KOPT-K1 (cell line): Measurements from ENCODE around the gene TMED6.

Experiments used
- H3K27ac ChIP-seq: fragments of 200-600 bp; sonication (generic); 2 replicates; pipeline ENCODE4 v1.5.1; 2016; ENCODE audit warnings: antibody characterized with exemption, mild to moderate bottlenecking, low read depth, low read length; ENCODE audit not compliant: poor library complexity, severe bottlenecking
- H3K36me3 ChIP-seq: fragments of 200-600 bp; sonication (generic); 2 replicates; pipeline ENCODE4 v1.5.1; 2017; ENCODE audit warnings: antibody characterized with exemption, mild to moderate bottlenecking, low read length, moderate library complexity; ENCODE audit not compliant: insufficient read depth
- H3K9me3 ChIP-seq: fragments of 200-600 bp; sonication (generic); 2 replicates; pipeline ENCODE4 v1.5.1; 2017; ENCODE audit warnings: antibody characterized with exemption, low read length, mild to moderate bottlenecking; ENCODE audit not compliant: insufficient read depth, poor library complexity, severe bottlenecking

TMED6 gene

DNA sequence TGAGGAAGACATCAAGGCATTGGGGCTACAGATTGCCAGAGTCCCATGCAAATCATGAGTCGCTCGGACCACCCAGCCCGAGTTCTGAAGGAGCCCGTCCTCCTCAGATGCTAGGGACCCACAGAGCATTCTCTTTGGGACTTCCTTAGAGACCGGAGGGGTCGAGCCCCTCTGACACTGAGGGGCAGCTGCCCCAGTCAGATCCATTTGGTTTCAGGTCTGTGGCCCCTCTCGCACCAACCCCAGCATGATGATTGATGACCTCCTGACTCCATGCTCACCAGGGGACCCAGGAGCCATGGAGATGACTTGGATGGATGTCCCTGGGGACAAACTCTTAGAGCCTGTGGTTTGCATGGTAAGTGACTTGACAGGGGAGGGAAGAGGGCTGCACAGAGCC is 29.2 kb downstream of the TMED6 start:
- Histone ChIP-seq H3K9me3 (no peaks in the 10 kb centered on the region), H3K36me3 (peaks cover 100% of the 10 kb centered on the region), H3K27ac (no peak overlapping the region)

DNA sequence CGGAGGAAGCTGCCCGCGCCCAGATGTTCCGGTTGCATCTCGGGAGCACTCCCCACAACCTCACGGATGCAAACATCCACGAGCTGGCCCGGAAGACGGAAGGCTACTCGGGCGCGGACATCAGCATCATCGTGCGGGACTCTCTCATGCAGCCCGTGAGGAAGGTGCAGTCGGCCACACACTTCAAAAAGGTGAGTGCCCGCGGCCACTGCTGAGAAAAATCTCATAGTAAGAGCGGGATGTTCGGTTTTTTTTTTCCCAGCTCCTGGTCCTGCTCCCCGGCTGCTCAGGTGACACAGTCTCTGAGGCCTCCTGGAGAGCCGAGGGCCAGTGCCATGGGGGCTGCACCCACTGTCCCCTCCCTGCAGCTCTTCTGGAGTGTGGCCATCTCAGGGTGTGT is 30.5 kb downstream of the TMED6 start:
- H3K36me3 ChIP-seq = peaks cover 100% of the 10 kb centered on the region
- H3K27ac ChIP-seq = no peak overlapping the region
- H3K9me3 ChIP-seq = no peaks in the 10 kb centered on the region

- peaks cover 100% of the 10 kb centered on the region for H3K36me3 ChIP-seq
- no peak overlapping the region for H3K27ac ChIP-seq
These were observed 30.9 kb downstream of the TMED6 start for GRCh38 chr16:69320740-69321073.

DNA sequence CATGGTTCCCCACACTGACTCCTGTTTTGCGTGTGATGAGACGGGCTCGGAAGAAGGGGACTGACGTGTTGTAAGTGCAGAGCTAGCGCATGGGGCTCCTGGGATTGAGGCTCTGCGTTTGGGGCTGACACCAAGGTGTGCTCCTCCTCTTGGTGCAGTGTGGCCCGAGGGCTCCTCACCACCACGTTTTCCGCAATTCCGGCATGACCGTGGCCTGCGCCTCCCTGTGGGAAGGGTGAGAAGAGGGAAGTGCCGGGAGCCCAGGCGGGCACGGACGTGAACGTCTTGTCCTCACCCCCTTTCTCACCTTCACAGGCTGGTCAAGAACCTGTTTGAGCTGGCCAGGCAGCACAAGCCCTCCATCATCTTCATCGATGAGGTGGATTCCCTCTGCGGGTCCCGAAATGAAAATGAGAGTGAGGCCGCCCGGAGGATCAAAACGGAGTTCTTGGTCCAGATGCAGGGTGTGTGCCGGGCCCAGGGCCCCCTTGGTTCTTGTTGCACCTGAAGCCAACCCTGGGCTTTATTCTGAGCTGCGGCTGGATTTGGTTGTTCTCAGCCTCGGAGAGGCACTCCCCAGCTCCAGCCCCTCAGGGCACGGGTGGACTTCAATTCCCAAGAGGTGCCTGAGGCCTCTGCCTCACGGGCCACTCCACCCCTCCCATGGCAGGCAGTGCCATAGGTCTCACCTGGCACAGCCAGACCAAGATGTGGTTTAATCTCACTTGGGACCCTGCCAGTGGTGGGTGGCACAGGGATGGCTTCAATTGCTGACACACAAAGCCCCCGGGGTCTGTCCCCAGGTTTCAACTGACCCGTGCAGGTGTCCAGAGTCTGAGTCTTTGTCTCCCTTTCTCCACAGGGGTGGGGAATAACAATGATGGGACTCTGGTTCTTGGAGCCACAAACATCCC is 31.5 kb downstream of the TMED6 start:
- Histone ChIP-seq H3K27ac (no peak overlapping the region), H3K36me3 (peaks cover 100% of the 10 kb centered on the region), H3K9me3 (no peaks in the 10 kb centered on the region)

More at GRCh38 chr16:69320740-69321073, 30.9 kb downstream of the TMED6 start:
- H3K9me3 ChIP-seq = no peaks in the 10 kb centered on the region

GRCh38 chr16:69319381-69319780 is 32.2 kb downstream of the TMED6 start:
- peaks cover 100% of the 10 kb centered on the region for H3K36me3 ChIP-seq
- H3K27ac ChIP-seq = no peak overlapping the region
- H3K9me3 ChIP-seq = no peaks in the 10 kb centered on the region

DNA sequence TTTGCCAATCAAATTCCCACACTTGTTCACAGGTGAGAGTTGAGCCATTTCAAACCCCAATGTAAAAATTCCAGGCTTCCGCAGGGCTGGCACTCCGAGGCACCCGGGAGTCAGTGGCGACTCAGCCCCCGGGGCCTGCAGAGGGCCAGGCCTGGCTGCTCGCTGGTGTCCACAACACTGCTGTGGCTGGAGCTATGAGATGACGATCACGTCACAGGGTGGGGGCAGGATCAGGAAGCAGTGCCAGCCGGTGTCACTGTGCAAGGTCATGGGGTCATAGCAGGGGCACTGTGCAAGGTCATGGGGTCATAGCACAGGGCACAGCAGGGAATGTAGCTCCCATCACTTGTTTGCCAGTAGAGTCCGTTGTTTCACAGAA is 32.7 kb downstream of the TMED6 start:
- no peaks in the 10 kb centered on the region for H3K9me3 ChIP-seq
- H3K27ac ChIP-seq = no peak overlapping the region
- peaks cover 100% of the 10 kb centered on the region for H3K36me3 ChIP-seq

DNA sequence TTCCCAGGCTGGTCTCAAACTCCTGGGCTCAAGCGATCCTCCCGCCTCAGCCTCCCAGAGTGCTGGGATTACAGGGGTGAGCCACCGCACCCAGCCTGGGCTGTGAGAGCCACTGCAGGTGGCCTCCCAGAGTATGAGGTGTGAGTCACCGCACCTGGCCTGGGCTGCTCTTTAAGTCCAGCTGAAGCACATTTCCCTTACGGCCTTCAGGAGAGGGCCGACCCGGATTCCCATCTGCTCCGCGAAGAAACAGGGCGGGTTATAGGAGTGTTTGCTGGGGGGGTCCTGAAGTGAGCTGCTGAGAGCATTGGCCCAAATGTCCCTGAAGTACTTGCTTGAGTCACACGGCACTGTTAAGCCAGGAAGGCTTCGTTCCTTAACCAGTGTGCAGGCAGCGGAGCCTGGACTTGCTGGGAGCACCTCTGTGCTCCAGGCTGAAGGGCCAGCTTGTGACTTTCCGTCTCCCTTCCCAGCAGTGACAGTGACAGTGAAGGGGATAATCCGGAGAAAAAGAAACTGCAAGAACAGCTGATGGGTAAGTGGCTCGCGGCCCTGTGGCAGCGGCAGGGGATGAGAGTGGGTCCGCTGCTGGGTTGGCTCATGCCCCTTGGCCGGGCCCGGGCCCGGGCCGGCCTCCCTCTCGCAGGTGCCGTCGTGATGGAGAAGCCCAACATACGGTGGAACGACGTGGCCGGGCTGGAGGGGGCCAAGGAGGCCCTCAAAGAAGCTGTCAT is 33.2 kb downstream of the TMED6 start:
- Histone ChIP-seq H3K9me3 (no peaks in the 10 kb centered on the region), H3K36me3 (peaks cover 100% of the 10 kb centered on the region), H3K27ac (no peak overlapping the region)

GRCh38 chr16:69316595-69317034 is 35.0 kb downstream of the TMED6 start:
- Histone ChIP-seq H3K9me3 (no peaks in the 10 kb centered on the region), H3K36me3 (peaks cover 87% of the 10 kb centered on the region), H3K27ac (no peak overlapping the region)

GRCh38 chr16:69315486-69316311 is 35.9 kb downstream of the TMED6 start:
- Histone ChIP-seq H3K27ac (no peak overlapping the region), H3K36me3 (peaks cover 78% of the 10 kb centered on the region)

DNA sequence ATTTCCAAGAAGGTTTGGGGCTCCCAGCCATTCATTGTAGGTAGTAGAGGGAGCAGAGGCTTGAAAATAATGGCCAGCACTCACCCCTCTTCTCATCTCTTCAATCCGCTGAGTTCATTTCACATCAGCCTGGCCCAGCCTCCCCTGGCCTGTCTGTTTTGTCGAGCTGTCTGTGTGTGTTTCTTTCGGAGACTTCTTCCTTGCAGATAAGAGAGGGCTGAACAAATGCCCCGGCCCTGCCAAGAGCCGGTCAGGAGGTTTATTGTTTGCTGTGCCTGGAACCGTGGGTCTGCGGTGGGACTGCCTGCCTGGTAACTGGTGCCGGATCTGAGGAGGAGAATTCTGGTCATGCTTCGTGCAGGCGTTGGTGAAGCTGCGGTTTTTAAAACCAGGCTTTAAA is 37.1 kb downstream of the TMED6 start:
- Histone ChIP-seq H3K9me3 (no peaks in the 10 kb centered on the region), H3K27ac (no peak overlapping the region), H3K36me3 (peaks cover 66% of the 10 kb centered on the region)

More at GRCh38 chr16:69315486-69316311, 35.9 kb downstream of the TMED6 start:
- no peaks in the 10 kb centered on the region for H3K9me3 ChIP-seq

DNA sequence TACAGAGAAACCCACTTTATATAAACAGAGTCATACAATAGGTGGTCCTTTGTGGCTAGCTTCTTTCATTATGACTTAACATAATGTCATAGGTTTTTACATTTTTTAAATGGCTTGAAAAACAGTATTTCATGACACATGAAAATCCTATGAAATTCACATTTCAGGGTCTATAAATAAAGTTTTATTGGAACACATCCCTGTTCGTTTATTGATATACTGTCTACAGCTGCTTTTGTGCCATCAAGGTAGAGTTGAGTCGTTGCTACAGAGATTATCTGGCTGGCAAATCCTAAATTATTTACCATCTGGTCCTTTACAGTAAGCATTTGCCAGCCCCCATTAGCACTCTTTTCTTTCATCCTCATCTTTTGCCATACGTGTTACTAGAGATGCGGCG is 38.1 kb downstream of the TMED6 start:
- peaks cover 55% of the 10 kb centered on the region for H3K36me3 ChIP-seq
- no peak overlapping the region for H3K27ac ChIP-seq
- H3K9me3 ChIP-seq = no peaks in the 10 kb centered on the region

- H3K9me3 ChIP-seq = no peaks in the 10 kb centered on the region
- H3K27ac ChIP-seq = peak overlapping the region; percentile 88
- peaks cover 39% of the 10 kb centered on the region for H3K36me3 ChIP-seq
These were observed 39.8 kb downstream of the TMED6 start for GRCh38 chr16:69311533-69312387.

- Histone ChIP-seq H3K36me3 (peaks cover 30% of the 10 kb centered on the region), H3K27ac (peak within 1 kb of the TSS; percentile 88), H3K9me3 (no peaks in the 10 kb centered on the region)
These were observed 40.7 kb downstream of the TMED6 start, which contains the start of gene VPS4A for GRCh38 chr16:69310653-69311532. TSS of gene VPS4A (plus strand) at chr16:69311350. CDS start at chr16:69311512, 162 bp downstream.
